NCI-H2107 treated with DMSO at 0.1 percent for 48 hours (cell line): ENCODE results near the gene KMT5C.

Source experiments
- DNase-seq: peaks from one replicate; lab custom pipeline; 2025; ENCODE audit not compliant: unreplicated experiment; lab: John Stamatoyannopoulos, UW

Gene KMT5C

DNA sequence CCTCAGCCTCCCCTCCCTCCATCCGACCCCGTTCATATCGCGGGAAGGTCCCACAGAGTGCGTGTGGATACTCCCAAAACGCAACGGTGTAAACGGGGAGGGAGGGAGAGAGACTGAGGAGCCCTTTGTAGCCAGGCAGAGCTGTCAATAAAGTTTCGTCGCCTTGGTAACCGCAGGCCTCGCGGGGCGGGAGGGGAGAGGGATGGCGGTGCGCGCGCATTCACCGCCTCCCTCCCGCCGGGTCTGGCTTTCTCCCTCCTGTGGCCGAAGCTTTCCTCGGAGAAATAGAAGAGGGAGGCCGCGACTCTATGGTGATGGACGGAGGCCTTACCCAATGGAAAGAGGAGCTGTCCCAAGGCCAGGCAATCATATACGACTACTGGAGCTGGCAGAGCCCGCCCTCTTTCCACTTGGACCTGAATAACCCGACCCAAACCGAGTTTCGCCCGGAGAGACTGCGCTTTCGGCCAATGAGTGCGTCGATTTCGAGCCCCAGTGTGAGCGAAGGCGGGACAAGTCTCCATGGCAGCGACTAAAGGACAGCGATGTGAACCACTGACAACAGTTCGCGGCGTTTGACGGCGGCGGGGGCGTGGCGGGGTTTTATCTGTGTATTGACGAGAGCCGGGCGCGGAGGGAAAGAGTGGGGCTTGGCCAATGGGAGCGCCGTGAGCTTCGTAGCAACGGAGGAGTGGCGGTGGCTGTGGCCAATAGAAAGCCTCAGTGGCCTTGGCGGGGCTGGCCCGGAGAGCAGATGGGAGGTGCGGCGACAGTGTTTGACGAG is at the start of gene KMT5C:
TSS of gene KMT5C (plus strand) at position 772 of the 784 bp plus-strand sequence. CDS start 2,061 bp downstream, outside the sequence.
- peak; percentile 99 for DNase-seq

DNA sequence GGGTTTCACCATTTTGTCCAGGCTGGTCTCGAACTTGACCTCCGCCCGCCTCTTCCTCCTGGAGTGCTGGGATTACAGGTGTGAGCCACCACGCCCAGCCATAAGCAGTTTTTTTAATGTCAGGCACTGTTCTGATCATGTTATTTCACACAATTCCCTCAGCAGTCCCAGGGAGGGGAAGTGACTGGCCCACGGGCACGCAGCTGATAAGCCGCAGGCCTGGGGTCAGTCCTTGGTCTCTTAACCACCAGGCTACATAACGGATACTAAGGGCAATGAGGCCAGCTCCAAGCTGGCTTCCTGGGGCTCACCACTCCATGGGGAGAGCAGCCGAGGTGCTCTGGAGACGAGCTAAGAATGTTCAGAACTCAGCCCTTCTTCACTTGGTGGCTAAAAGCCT is 42.4 kb upstream of the KMT5C start:
- no peak for DNase-seq

DNA sequence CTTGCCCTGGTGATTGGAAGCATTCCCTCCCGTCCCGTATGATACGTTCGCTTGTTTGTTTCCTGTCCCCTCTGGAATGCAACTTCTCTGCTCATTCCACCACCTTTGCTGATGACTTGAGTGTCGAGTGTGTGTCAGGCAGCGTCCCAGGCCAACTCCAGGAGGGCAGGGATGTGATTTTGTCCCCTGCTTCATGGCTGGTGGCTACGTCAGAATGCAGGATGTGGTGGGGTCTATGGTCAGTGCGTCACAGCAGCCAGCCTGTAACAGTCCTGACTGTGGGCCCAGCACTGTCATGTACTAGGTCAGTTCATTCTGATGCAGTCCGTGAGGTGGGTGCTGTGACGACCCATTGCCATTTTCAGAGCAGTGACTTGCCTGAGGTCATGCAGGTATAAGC is 39.7 kb upstream of the KMT5C start:
- DNase-seq: no peak

DNA sequence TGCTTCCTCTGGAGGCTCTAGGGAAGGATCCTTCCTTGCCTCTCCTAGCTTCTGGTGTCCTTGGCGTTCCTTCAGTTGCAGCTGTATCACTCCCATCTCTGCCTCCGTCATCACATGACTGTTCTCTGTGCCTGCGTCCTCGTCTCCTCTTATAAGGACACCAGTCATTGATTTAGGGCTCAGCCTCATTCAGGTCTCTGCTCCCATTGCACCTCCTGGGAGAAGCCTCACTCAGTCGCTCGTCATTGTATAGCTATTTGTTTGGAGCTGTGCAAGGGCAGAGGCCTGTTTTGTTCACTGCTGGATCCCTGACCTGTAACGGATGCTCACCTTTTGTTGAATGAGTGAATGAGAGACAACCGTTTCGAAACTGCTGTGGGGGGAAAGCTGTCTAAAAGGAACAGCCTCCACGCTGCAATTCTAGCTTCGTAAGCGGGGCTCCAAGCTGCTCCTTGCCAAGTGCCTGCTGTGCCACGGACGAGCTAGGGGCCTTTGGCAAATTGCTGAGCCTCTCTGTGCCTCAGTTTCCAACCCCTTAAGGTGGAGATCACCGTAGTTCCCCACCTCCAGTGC is 38.7 kb upstream of the KMT5C start:
- no peak for DNase-seq

DNA sequence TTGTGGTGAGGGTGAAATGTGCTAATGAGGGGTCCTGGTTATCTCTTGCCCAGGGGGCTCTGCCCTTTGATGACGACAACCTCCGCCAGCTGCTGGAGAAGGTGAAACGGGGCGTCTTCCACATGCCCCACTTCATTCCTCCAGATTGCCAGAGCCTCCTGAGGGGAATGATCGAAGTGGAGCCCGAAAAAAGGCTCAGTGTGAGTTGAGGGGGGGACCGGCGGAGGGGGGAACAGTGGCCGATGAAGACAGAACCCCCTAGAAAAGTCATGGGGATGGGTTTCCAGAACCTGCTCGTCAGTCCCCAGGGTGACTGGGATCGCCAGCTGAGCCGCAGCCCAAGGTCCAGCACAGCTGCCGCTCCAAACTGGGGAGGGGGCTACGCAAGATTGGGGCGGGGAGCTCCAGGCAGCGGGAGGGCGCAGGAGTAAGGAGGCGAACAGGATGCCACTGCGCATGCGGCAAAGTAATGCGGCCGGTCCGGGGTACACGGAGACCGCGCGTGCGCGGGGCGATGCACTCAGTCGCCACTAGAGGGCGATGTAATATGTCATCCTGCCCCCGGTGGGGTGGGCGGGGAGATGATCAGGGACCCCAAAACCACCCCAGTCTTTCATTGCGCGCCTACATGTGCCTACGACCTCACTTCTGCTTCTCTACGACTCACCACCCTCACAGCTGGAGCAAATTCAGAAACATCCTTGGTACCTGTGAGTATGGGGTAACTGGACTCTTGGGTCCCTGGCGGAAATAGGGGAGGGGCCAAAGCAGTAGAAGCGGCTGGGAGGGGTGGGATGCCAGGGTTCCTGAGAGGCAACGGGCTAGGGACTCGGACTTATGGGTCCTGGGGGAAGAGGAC is 38.0 kb upstream of the KMT5C start:
- peak; percentile 15 for DNase-seq

DNA sequence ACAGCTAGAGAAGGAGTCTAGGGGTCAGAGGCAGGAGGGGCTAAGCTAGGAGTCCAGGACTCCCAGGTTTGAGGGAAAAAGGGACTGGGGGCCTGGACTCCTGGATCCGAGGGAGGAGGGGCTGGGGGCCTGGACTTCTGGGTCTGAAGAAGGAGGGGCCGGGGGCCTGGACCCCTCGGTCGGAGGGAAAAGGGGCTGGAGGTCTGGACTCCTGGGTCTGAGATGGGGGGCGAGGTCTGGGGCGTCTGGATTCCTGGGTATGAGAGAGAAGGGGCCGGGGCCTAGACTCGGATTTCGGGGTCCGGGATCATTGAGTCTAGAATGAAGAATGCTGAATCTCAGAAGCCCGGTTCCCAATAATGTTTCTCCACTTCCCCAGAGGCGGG is 37.4 kb upstream of the KMT5C start:
- no peak for DNase-seq

DNA sequence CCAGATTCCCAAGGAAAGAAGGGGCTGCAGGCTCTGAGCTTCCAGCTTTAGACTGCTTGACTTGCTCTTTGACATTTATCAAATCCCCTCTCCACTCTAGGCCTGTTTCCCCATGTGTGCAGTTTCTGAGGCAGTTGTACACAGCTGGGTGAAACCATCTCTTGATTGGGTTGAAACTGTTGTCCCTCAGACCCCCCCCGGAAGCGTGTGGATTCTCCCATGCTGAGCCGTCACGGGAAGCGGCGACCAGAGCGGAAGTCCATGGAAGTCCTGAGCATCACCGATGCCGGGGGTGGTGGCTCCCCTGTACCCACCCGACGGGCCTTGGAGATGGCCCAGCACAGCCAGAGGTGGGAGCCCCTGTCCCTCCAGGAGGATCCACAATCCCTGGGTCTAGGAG is 36.2 kb upstream of the KMT5C start:
- no peak for DNase-seq

DNA sequence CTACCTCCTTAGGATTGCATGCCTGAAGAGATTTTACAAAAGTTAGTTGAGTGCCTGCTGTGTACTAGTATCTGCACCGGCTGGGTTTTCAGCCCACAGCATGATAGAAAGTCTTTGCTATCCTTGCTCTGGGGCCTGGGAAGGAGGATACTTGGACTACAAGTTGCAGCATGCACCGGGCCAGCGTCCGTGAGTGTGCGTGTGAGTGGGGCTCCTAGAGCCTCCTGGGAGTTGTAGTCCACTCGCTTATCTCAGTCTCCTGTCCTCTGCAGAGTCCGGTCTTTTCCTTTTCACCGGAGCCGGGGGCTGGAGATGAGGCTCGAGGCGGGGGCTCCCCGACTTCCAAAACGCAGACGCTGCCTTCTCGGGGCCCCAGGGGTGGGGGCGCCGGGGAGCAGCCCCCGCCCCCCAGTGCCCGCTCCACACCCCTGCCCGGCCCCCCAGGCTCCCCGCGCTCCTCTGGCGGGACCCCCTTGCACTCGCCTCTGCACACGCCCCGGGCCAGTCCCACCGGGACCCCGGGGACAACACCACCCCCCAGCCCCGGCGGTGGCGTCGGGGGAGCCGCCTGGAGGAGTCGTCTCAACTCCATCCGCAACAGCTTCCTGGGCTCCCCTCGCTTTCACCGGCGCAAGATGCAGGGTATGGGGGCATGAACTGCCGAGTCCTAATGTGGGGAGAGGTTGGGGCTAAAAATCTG is 35.2 kb upstream of the KMT5C start:
- no peak for DNase-seq

DNA sequence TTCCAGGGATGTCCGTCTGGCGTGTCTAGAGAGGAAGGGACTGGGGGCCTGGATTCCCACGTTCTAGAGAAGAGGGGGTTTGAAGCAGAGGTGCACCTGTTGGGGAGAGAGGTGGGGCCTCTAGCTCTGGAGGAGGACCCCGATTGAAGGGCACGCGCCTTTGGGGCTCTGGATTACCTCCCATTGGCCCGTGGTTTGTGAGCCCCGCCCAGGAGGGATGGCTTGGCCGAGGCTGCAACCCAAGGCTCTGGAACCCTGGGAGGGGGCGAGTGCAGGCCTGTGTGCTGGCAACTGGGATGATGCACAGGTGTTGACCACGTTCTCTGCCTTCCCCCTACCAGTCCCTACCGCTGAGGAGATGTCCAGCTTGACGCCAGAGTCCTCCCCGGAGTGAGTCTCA is 34.7 kb upstream of the KMT5C start:
- no peak for DNase-seq

DNA sequence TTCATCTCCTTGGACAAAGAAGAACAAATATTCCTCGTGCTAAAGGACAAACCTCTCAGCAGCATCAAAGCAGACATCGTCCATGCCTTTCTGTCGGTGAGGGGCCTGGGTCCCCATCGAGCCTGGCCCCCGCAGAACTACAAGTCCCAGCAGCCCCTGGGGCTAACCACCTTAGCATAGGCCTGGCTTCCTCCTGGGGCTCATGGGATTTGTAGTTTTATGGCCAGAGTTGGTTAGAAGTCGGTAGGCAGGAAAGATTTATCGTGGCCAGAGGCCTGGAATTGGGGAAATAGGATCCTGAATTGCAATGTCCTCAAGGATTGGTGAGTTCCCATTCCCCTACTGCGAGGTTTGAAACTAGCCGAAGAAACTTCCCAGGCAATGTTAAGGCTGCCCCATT is 34.2 kb upstream of the KMT5C start:
- DNase-seq: no peak

DNA sequence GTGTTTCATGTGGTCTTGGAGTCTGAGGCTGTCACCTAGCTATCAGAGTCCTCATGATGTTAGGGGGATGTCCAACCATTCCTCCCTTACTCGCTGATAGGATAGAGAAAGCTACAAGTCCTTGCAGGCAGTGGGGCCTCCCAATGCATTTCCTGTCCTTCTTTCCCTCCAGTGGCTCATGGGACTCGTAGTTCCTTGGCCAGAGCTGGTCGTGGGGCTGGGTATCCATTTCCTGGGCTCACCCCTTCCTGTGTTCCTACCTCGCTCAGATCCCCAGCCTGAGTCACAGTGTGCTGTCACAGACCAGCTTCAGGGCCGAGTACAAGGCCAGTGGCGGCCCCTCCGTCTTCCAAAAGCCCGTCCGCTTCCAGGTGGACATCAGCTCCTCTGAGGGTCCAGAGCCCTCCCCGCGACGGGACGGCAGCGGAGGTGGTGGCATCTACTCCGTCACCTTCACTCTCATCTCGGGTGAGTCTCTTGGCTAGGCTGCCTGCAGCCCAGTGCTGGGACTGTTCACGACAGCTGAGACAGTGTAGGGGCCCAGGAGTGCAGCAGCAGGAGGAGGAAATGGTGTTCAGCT is 33.6 kb upstream of the KMT5C start:
- no peak for DNase-seq

DNA sequence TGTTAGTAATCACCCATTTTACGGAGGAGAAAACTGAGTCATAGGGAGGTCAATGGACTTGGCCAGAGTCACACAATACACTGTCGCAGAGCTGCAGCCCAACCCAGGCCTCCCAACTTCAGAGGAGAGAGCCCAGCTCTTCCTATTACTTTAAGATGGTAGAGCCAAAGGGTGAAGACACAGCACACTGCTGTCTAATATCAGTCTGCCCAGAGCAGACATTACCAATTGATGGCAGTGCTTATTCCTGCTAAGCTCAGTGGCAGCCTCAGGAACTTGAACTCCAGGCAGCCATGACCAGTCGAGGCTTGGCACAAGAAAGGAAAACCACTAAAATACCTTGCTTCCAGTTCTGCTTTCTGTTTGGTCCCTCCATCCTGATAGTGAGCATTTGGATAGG is 33.0 kb upstream of the KMT5C start:
- no peak for DNase-seq

DNA sequence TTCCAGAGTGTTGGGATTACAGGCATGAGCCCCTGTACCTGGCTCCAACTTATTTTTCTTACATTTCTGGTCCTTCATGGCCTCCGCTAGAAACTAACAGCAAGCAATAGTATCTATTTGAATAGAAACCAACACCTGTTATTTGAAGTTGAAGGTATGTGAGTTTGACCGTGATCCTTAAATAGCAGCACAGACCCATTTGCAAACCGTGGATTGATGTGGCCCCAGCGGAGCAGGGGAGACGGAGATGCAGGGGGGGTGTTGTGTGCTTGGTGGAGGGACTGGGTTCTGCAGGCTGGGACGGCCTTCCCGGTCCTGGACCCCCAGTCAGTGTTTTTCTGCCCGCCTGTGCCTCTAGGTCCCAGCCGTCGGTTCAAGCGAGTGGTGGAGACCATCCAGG is 31.4 kb upstream of the KMT5C start:
- no peak for DNase-seq

DNA sequence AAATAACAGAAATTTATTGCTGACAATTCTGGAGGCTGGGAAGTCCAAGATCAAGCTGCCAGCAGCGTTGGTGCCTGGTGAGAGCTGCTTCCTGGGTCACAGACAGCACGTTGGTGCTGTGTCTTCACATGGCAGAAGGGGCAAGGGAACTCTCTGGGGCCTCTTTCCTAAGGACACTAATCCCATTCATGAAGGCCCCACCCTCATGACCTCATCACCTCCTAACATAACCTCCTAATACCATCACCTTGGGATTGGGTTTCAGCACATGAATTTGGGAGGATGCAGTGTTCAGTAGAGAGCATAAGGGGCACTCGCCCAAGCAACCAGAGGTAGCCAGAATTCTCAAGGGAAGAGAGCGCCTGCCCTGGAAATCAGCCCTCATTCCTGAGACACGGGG is 30.2 kb upstream of the KMT5C start:
- no peak for DNase-seq

DNA sequence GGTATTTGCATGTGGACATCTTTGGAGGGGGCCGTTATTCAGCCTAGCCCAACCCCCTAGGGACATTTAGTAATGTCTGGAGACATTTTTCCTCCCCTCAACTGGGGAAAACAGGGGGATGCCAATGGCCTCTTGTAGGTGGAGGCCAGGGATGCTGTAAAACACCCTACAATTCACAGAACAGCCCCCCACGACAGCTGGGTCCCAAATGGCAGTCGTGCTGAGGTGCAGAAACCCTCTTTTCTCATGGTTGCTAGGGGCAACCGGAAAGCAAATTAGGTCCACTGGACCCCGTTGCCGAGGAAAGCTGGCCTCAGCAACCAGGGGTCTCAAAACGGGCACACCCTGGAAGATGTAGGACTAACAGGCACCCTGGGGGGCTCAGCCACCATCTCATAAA is 29.2 kb upstream of the KMT5C start:
- DNase-seq: no peak

DNA sequence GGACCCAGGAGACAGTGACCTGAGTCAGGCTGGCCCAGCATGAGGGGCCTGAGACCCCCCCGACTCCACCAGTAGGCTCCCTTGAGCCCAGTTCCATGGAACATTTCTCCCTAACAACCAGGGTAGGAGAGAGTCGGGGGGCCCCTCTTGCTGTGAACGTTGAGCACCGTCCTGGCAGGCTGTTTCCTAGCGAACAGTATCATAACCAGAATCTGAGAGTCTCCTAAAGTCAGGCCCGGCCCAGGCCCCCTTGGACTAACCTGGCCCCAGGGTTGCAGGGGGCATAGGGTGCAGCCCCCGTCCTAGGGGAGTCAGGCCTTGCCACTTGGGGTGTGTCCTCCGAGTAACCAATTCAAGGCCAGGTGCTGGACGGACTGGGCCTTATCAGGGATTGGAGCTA is 28.3 kb upstream of the KMT5C start:
- DNase-seq: no peak

DNA sequence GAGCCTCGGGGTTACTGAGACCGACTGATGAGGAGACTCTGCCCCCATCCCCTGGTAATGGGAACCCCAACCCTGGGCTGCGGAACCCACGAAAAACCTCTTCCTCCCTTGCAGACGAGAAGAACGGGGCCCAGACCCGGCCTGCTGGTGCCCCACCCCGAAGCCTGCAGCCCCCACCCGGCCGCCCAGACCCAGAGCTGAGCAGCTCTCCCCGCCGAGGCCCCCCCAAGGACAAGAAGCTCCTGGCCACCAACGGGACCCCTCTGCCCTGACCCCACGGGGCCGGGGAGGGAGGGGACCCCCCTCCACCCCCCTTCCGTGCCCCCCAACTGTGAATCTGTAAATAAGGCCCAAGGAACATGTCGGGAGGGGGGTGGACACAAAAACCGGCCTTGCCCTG is 27.9 kb upstream of the KMT5C start:
- no peak for DNase-seq

DNA sequence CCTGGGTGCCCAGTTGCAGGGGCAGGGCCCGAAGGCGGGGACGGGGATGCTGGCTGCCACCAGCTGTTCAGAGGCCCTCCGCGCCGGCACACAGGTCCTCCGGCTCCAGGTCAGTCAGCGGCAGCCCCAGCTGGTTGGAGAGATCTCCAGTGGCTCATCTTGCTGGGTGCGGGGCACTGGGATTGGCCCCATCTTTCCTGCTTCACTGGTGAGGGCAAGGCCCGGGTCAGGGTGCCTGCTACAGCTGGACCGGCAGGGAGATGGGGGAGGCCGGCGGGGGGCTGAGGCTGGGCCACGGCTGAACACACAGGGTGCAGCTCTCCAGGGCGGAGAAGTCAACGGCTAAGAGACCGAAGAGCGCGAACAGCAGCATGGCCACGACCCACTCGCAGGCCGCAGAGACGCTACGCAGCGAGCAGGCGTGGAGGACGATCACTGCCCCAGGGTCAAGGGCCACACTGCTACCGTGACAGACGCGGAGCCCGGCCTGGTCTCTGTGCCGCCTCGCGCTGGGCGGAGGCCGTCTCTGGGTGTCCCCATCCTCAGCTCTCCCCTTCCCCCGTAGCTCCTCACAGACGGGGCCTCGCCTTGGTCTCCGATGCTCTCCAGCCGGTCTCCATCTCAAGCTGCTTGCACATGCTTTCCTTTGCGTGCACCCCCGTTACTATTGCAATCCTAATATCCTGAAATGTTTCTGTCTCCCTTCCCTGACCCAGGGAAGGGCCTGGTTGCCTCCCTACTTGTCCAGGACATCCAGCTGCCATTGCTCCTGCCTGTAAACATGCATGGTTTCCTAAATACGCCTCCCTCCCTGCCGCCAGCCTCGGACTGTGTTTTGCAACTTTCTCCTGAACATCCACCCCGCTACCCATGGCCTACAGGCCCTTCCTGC is 26.8 kb upstream of the KMT5C start:
- no peak for DNase-seq

DNA sequence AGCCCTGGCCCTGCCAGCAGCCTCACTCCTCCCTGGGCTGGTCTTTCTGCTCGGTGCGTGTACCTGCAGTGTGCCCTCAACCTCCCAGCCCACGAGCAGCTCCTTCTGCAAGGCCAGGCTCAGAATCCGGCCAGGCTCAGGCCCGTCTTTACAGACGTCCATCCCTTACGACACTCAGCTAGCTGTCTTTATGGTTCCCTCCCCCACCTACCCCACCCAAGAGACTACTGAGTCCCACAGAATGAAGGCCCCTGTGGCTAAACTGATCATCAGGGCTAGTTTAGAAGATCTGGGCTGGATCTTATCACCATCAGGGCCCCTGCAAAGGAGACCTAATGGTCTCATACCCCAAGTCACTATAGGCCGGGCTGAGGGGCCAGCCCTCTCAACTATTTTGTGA is 25.3 kb upstream of the KMT5C start:
- DNase-seq: no peak

DNA sequence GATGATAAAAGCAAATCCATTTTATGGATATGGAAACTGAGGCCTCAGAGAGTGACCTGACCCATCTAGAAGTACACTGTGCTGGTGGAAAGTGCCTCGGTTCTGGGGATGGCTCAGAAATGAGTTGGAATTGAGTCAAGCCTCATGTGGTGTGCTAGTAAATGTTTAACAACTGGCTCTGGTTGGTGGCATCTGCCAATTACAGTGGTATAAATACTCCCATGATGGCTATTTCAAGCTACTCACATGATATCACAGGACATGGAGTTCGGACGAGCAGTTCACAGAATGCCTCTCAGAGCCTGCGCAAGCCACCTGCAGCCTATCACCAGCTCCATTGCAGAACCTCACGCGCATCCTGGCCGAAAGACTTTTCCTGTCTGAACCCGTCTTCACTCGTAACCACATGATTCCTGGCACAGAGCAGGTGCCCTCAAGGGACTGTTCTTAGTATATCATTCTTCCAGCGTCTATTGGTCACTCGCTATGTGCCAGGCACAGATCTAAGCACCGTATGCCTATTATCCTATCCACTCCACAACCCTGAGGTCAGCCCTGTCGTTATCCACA is 23.6 kb upstream of the KMT5C start:
- DNase-seq: no peak
